C4-2B (cell line): ENCODE data around the gene MAPKBP1.

Experiments
- ZFX ChIP-seq: fragments of 450-650 bp; IDR thresholded peaks from 2 replicates; pipeline ENCODE4 v1.6.1; 2017
- TF ChIP-seq, protein P1 (sequence below): fragments of 450-650 bp; conservative IDR thresholded peaks from 2 replicates; pipeline ENCODE4 v1.5.1; 2017; ENCODE audit warnings: mild to moderate bottlenecking

DNA sequence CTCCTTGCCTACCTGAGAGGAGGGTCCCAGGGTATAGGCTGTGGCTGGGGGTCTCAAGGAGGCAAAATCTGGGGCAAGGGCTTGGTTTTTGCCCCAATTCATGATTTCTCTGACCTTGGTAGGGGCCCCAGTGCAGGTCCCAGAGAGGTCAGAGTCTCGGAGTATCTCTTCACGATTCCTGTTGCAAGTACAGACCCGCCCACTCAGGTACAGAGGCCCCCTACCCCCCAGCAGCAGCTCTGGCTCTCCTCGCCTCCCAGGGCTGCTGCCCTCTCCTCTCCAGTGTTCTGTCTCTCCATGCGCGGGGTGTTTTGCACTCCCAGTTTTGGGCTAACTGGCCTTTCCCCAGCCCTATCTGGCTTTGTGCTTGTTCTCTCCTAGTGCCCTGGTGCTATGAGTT lies 48.2 kb downstream of the MAPKBP1 start:
- TF ChIP-seq, protein P1, sequence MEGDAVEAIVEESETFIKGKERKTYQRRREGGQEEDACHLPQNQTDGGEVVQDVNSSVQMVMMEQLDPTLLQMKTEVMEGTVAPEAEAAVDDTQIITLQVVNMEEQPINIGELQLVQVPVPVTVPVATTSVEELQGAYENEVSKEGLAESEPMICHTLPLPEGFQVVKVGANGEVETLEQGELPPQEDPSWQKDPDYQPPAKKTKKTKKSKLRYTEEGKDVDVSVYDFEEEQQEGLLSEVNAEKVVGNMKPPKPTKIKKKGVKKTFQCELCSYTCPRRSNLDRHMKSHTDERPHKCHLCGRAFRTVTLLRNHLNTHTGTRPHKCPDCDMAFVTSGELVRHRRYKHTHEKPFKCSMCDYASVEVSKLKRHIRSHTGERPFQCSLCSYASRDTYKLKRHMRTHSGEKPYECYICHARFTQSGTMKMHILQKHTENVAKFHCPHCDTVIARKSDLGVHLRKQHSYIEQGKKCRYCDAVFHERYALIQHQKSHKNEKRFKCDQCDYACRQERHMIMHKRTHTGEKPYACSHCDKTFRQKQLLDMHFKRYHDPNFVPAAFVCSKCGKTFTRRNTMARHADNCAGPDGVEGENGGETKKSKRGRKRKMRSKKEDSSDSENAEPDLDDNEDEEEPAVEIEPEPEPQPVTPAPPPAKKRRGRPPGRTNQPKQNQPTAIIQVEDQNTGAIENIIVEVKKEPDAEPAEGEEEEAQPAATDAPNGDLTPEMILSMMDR = no peak
- TF ChIP-seq ZFX = no peak
